WTC11 (cell line): ENCODE data around the gene RIPPLY1. TPM values are rescaled to one million over a fixed set of nuclear protein-coding genes. Genes with fewer than 3 reads are reported as not detected.

ENCODE experiments used
- ATAC-seq: fragments of 200-7000 bp; cut with Tn5 transposase; 2 replicates; pipeline ENCODE4 v1.10.0; 2021; ENCODE audit warnings: mild to moderate bottlenecking, moderate library complexity
- CTCF ChIA-PET: fragments of 300-600 bp; sonication (Branson Sonifier 250); formaldehyde crosslinking; loops from one replicate; lab custom pipeline; 2021; ENCODE audit warnings: antibody characterized with exemption; lab: Charles Lee
- POLR2A ChIA-PET: fragments of 350-600 bp; sonication (Branson Sonifier 250); formaldehyde crosslinking; loops from one replicate; lab custom pipeline; 2021; ENCODE audit warnings: antibody characterized with exemption; lab: Charles Lee
- DNase-seq: peaks from one replicate; pipeline ENCODE4 v3.0.0; 2021; ENCODE audit warnings: low spot score
- H3K27ac Mint-ChIP-seq: 2 replicates; pipeline ENCODE4 v1.8.0; 2021; ENCODE audit warnings: mixed read lengths
- H3K27me3 Mint-ChIP-seq: 2 replicates; pipeline ENCODE4 v1.8.0; 2021; ENCODE audit warnings: low read depth, mild to moderate bottlenecking, moderate library complexity, mixed read lengths
- H3K36me3 Mint-ChIP-seq: 2 replicates; pipeline ENCODE4 v1.8.0; 2021; ENCODE audit warnings: mixed read lengths
- H3K4me1 Mint-ChIP-seq: 2 replicates; pipeline ENCODE4 v1.8.0; 2022; ENCODE audit warnings: mixed read lengths
- H3K4me3 Mint-ChIP-seq: 2 replicates; pipeline ENCODE4 v1.8.0; 2021; ENCODE audit warnings: mild to moderate bottlenecking, moderate library complexity, mixed read lengths
- H3K9me3 Mint-ChIP-seq: 2 replicates; pipeline ENCODE4 v1.8.0; 2021; ENCODE audit warnings: mixed read lengths
- CDX4 ChIP-seq: fragments of 250-450 bp; sonication (Bioruptor Pico); IDR thresholded peaks from 2 replicates; pipeline ENCODE4 v1.9.0; 2021; ENCODE audit warnings: moderate library complexity, mild to moderate bottlenecking, inconsistent platforms, borderline replicate concordance
- E2F4 ChIP-seq: sonication (generic); formaldehyde crosslinking; IDR thresholded peaks from 2 replicates; pipeline ENCODE4 v1.8.1; 2022; ENCODE audit warnings: low read depth, mild to moderate bottlenecking, moderate library complexity, missing genetic modification reagents, borderline replicate concordance
- ETV6 ChIP-seq: sonication (generic); formaldehyde crosslinking; IDR thresholded peaks from 2 replicates; pipeline ENCODE4 v1.8.1; 2022; ENCODE audit warnings: mild to moderate bottlenecking, missing genetic modification reagents
- GABPB1 ChIP-seq: sonication (generic); formaldehyde crosslinking; IDR thresholded peaks from 2 replicates; pipeline ENCODE4 v1.8.1; 2023; ENCODE audit warnings: mild to moderate bottlenecking, missing genetic modification reagents
- IRF2 ChIP-seq: sonication (generic); formaldehyde crosslinking; IDR thresholded peaks from 2 replicates; pipeline ENCODE4 v1.8.0; 2022; ENCODE audit warnings: low read depth, missing genetic modification reagents, borderline replicate concordance
- JAZF1 ChIP-seq: fragments of 250-450 bp; sonication (Bioruptor Pico); IDR thresholded peaks from 2 replicates; pipeline ENCODE4 v1.9.0; 2021; ENCODE audit warnings: moderate library complexity, mild to moderate bottlenecking, inconsistent platforms
- KAT7 ChIP-seq: sonication (generic); formaldehyde crosslinking; IDR thresholded peaks from 2 replicates; pipeline ENCODE4 v1.8.1; 2023; ENCODE audit warnings: missing genetic modification reagents, mild to moderate bottlenecking, borderline replicate concordance
- MAX ChIP-seq: sonication (generic); formaldehyde crosslinking; IDR thresholded peaks from 2 replicates; pipeline ENCODE4 v1.8.0; 2022; ENCODE audit warnings: mild to moderate bottlenecking, missing genetic modification reagents
- NFE2L1 ChIP-seq: sonication (generic); formaldehyde crosslinking; IDR thresholded peaks from 2 replicates; pipeline ENCODE4 v1.8.1; 2023; ENCODE audit warnings: missing genetic modification reagents
- PREB ChIP-seq: sonication (generic); formaldehyde crosslinking; IDR thresholded peaks from 2 replicates; pipeline ENCODE4 v1.8.1; 2022; ENCODE audit warnings: mild to moderate bottlenecking, missing genetic modification reagents, moderate library complexity, borderline replicate concordance
- RORB ChIP-seq: fragments of 250-450 bp; sonication (Bioruptor Pico); IDR thresholded peaks from 2 replicates; pipeline ENCODE4 v1.9.0; 2021; ENCODE audit warnings: mild to moderate bottlenecking
- TEAD4 ChIP-seq: sonication (generic); formaldehyde crosslinking; IDR thresholded peaks from 2 replicates; pipeline ENCODE4 v1.8.0; 2022; ENCODE audit warnings: mild to moderate bottlenecking, missing genetic modification reagents
- USF2 ChIP-seq: sonication (generic); formaldehyde crosslinking; IDR thresholded peaks from 2 replicates; pipeline ENCODE4 v1.8.1; 2023; ENCODE audit warnings: mild to moderate bottlenecking, missing genetic modification reagents, moderate library complexity
- ZNF263 ChIP-seq: sonication (generic); formaldehyde crosslinking; IDR thresholded peaks from 2 replicates; pipeline ENCODE4 v1.8.1; 2022; ENCODE audit warnings: low read depth, mild to moderate bottlenecking, moderate library complexity, missing genetic modification reagents
- ZNF281 ChIP-seq: sonication (generic); formaldehyde crosslinking; IDR thresholded peaks from 2 replicates; pipeline ENCODE4 v1.8.0; 2023; ENCODE audit warnings: mild to moderate bottlenecking, missing genetic modification reagents
- ZNF416 ChIP-seq: fragments of 250-450 bp; sonication (Bioruptor Pico); IDR thresholded peaks from 2 replicates; pipeline ENCODE4 v1.9.0; 2021; ENCODE audit warnings: mild to moderate bottlenecking, inconsistent platforms
- ZNF423 ChIP-seq: fragments of 250-450 bp; sonication (Bioruptor Pico); IDR thresholded peaks from 2 replicates; pipeline ENCODE4 v2.1.2; 2022; ENCODE audit warnings: mild to moderate bottlenecking, moderate library complexity
- ZNF532 ChIP-seq: fragments of 250-450 bp; sonication (Bioruptor Pico); IDR thresholded peaks from 2 replicates; pipeline ENCODE4 v1.9.0; 2021; ENCODE audit warnings: mild to moderate bottlenecking, borderline replicate concordance
- ZNF671 ChIP-seq: fragments of 250-450 bp; sonication (Bioruptor Pico); IDR thresholded peaks from 2 replicates; pipeline ENCODE4 v1.8.0; 2021; ENCODE audit warnings: mild to moderate bottlenecking
- total RNA-seq: library from RNA; stranded (reverse); gene quantifications from 3 replicates; pipeline ENCODE4 v1.2.3, GENCODE V29; 2021

The RIPPLY1 gene
- total RNA-seq, 1 experiment from 2014 or later = not detected

- ATAC-seq = no peak
- no peak for DNase-seq
- CTCF ChIA-PET = interaction anchor here (1.2 to 1.3 kb wide), 2 partner anchors 9 to 56 kb away, joined by 3 to 5 read pairs; no protein-coding TSS in a partner anchor
- TF ChIP-seq TEAD4 = no peak
- TF ChIP-seq ZNF281 (CRISPR knock-in tag) = no peak
- no peak for TF ChIP-seq JAZF1 (CRISPR knock-in tag)
- H3K9me3 Mint-ChIP-seq = no peaks in the 10 kb centered on the region
- no peak overlapping the region for H3K27ac Mint-ChIP-seq
- H3K4me3 Mint-ChIP-seq = no peak overlapping the region
- peaks cover 4% of the 10 kb centered on the region for H3K4me1 Mint-ChIP-seq
- no peaks in the 10 kb centered on the region for H3K27me3 Mint-ChIP-seq
- POLR2A ChIA-PET = no interaction called here
- no peaks in the 10 kb centered on the region for H3K36me3 Mint-ChIP-seq
Observed at GRCh38 chrX:106903856-106904528, 851 bp upstream of the RIPPLY1 start.

- H3K9me3 Mint-ChIP-seq = no peaks in the 10 kb centered on the region
- TF ChIP-seq CDX4 (CRISPR knock-in tag) (no peak), GABPB1 (CRISPR knock-in tag) (no peak), RORB (CRISPR knock-in tag) (no peak), ETV6 (CRISPR knock-in tag) (no peak), ZNF263 (CRISPR knock-in tag) (no peak), PREB (no peak), ZNF423 (CRISPR knock-in tag) (no peak), IRF2 (CRISPR knock-in tag) (no peak), USF2 (CRISPR knock-in tag) (no peak), E2F4 (no peak), NFE2L1 (CRISPR knock-in tag) (no peak), ZNF671 (CRISPR knock-in tag) (no peak), MAX (CRISPR knock-in tag) (no peak), ZNF416 (CRISPR knock-in tag) (no peak), KAT7 (CRISPR knock-in tag) (no peak), ZNF532 (CRISPR knock-in tag) (no peak)
- POLR2A ChIA-PET = no interaction called here
- no peaks in the 10 kb centered on the region for H3K27me3 Mint-ChIP-seq
- ATAC-seq = no peak
- no peak overlapping the region for H3K27ac Mint-ChIP-seq
- H3K36me3 Mint-ChIP-seq = no peaks in the 10 kb centered on the region
- DNase-seq = no peak
- CTCF ChIA-PET = no interaction called here
- no peak overlapping the region for H3K4me3 Mint-ChIP-seq
- H3K4me1 Mint-ChIP-seq = peaks cover 8% of the 10 kb centered on the region
Observed at GRCh38 chrX:106902684-106903083, 457 bp downstream of the RIPPLY1 start.
